ENCODE data around the gene OR1L8. TPM values are rescaled to one million over a fixed set of nuclear protein-coding genes. Genes with fewer than 3 reads are reported as not detected.

The OR1L8 gene
- total RNA-seq, 1 experiment from 2014 or later = not detected

DNA sequence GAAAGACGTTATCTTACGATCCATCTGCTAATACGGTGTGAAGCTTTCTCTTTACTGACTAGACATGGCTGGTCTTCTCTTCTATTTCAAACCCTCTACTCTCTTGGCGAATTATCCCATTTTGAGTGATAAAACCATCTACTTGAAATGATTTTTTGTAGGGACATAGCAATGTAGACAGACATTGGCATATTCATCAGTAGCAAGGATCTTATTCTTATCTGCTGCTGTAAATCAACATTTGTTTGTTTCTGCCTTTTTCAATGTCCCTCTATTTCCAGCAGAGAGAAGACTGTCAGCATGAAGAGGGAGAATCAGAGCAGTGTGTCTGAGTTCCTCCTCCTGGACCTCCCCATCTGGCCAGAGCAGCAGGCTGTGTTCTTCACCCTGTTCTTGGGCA, 64.3 kb downstream of the OR1L8 start, which contains the start of gene OR1J4:
OR1J4 (plus strand) TSS at position 301 of the 400 bp plus-strand sequence; CDS start at position 301, 0 bp downstream.
- no peaks in the 10 kb centered on the region for H3K27me3 ChIP-seq (ENCODE audit: insufficient read depth, low read length)
- H3K4ac ChIP-seq (ENCODE audit: low read depth, low read length) = no peak within 1 kb of the TSS
- H3K56ac ChIP-seq (ENCODE audit: insufficient read length, low read depth, low read length) = no peak within 1 kb of the TSS
- Mint-ChIP-seq H3K36me3 (ENCODE audit: insufficient read depth in 1 of 3, low read depth in 3 of 3) (peaks cover 0 to 7% (median 0%) of the 10 kb centered on the region in 3 experiments; a peak in 3 of 7 replicates), H3K4me1 (no peaks in the 10 kb centered on the region), H3K9me3 (peaks cover 48 to 49% of the 10 kb centered on the region in 2 experiments), H3K27ac (no peak within 1 kb of the TSS), H3K27me3 (ENCODE audit: low read depth) (no peaks in the 10 kb centered on the region; the same call in 1 of the 2 replicates), H3K4me3 (no peak within 1 kb of the TSS)
- no peak within 1 kb of the TSS for H3K23ac ChIP-seq (ENCODE audit: insufficient read length, low read depth, low read length)
- H2BK12ac ChIP-seq (ENCODE audit: insufficient read length, low read depth, low read length) = no peak within 1 kb of the TSS
- no peaks in the 10 kb centered on the region for H3K23me2 ChIP-seq (ENCODE audit: insufficient read length, low read depth, low read length, poor library complexity, severe bottlenecking)
- H3K79me1 ChIP-seq (ENCODE audit: insufficient read depth, low read depth, low read length, poor library complexity, severe bottlenecking) = no peaks in the 10 kb centered on the region
- H3T11ph ChIP-seq (ENCODE audit: low read length) = no peak within 1 kb of the TSS
- no peaks in the 10 kb centered on the region; the same call in 1 of the 2 replicates for H3K79me2 ChIP-seq (ENCODE audit: insufficient read depth, low read length)
- no peak within 1 kb of the TSS for H2BK5ac ChIP-seq (ENCODE audit: insufficient read length, low read length)
- WGBS (ENCODE audit: extremely low coverage, insufficient read length, low lambda C conversion rate) = no CpG with 5 or more reads among the region's 4 CpGs
- H4K5ac ChIP-seq (ENCODE audit: insufficient read length, low read depth, low read length) = no peak within 1 kb of the TSS
- no peaks in the 10 kb centered on the region for H4K20me1 ChIP-seq (ENCODE audit: control insufficient read depth, insufficient read depth, insufficient read length)
- H3K9me3 ChIP-seq (ENCODE audit: control insufficient read depth, low read depth, low read length) = peaks cover 87% of the 10 kb centered on the region
- no peak within 1 kb of the TSS for H2BK20ac ChIP-seq (ENCODE audit: low read depth, low read length, poor library complexity, severe bottlenecking)
- H2BK15ac ChIP-seq (ENCODE audit: low read depth, low read length) = no peak within 1 kb of the TSS
- H2AK5ac ChIP-seq (ENCODE audit: insufficient read length, low read length) = no peak within 1 kb of the TSS
- no peak within 1 kb of the TSS for H3K27ac ChIP-seq (ENCODE audit: insufficient read length, low read depth, low read length)
- no peak within 1 kb of the TSS for H2BK120ac ChIP-seq (ENCODE audit: low read depth, low read length, poor library complexity, severe bottlenecking)
- no peak for TF ChIP-seq CTCF (conservative IDR thresholded peaks at IDR 0.05)
- no peak within 1 kb of the TSS for H3K4me2 ChIP-seq (ENCODE audit: insufficient read depth, insufficient read length, low read length)
- no peak within 1 kb of the TSS for H3K14ac ChIP-seq (ENCODE audit: insufficient read depth, low read length)
- H4K8ac ChIP-seq (replicated peaks; ENCODE audit: insufficient read length, low read depth, low read length) = no peak within 1 kb of the TSS
- H2AFZ ChIP-seq (ENCODE audit: low read length) = no peak within 1 kb of the TSS
- H3K9ac ChIP-seq (ENCODE audit: extremely low read depth, insufficient read length, low read length) = no peak within 1 kb of the TSS
- H4K91ac ChIP-seq (ENCODE audit: insufficient read length, low read depth, low read length) = no peak within 1 kb of the TSS
- H3K4me1 ChIP-seq (ENCODE audit: insufficient read depth, low read length) = no peaks in the 10 kb centered on the region
- DNase-seq = no peak
- H3K18ac ChIP-seq (ENCODE audit: insufficient read length, low read depth, low read length) = no peak within 1 kb of the TSS

Measured in H9 (cell line).